ENCODE measurements around the gene ADGRV1. TPM values are rescaled to one million over a fixed set of nuclear protein-coding genes. Genes with fewer than 3 reads are reported as not detected.

ADGRV1 gene
- total RNA-seq, 1 experiment from 2014 or later, result 64.8 TPM

GRCh38 chr5:91024206-91024605, 465.6 kb downstream of the ADGRV1 start:
- Histone ChIP-seq H3T11ph (ENCODE audit: low read length) (no peak overlapping the region), H3K79me1 (ENCODE audit: insufficient read depth, low read depth, low read length, poor library complexity, severe bottlenecking) (no peaks in the 10 kb centered on the region), H2BK12ac (ENCODE audit: insufficient read length, low read depth, low read length) (no peak overlapping the region), H4K91ac (ENCODE audit: insufficient read length, low read depth, low read length) (no peak overlapping the region), H3K23me2 (ENCODE audit: insufficient read length, low read depth, low read length, poor library complexity, severe bottlenecking) (no peaks in the 10 kb centered on the region), H3K79me2 (ENCODE audit: insufficient read depth, low read length) (no peaks in the 10 kb centered on the region), H3K27ac (ENCODE audit: insufficient read length, low read depth, low read length) (no peak overlapping the region), H2BK15ac (ENCODE audit: low read depth, low read length) (no peak overlapping the region), H3K23ac (ENCODE audit: insufficient read length, low read depth, low read length) (peak overlapping the region; percentile 49), H2AK5ac (ENCODE audit: insufficient read length, low read length) (no peak overlapping the region), H2BK20ac (ENCODE audit: low read depth, low read length, poor library complexity, severe bottlenecking) (no peak overlapping the region), H2BK120ac (ENCODE audit: low read depth, low read length, poor library complexity, severe bottlenecking) (no peak overlapping the region), H3K27me3 (ENCODE audit: insufficient read depth, low read length) (no peaks in the 10 kb centered on the region), H3K18ac (ENCODE audit: insufficient read length, low read depth, low read length) (no peak overlapping the region), H2AFZ (ENCODE audit: low read length) (no peak overlapping the region), H3K4me1 (ENCODE audit: insufficient read depth, low read length) (no peaks in the 10 kb centered on the region; the same call in 1 of the 2 replicates), H3K4me2 (ENCODE audit: insufficient read depth, insufficient read length, low read length) (no peak overlapping the region), H4K8ac (replicated peaks; ENCODE audit: insufficient read length, low read depth, low read length) (no peak overlapping the region), H4K20me1 (ENCODE audit: control insufficient read depth, insufficient read depth, insufficient read length) (no peaks in the 10 kb centered on the region), H2BK5ac (ENCODE audit: insufficient read length, low read length) (no peak overlapping the region), H3K56ac (ENCODE audit: insufficient read length, low read depth, low read length) (no peak overlapping the region), H3K9me3 (ENCODE audit: control insufficient read depth, low read depth, low read length) (no peaks in the 10 kb centered on the region), H3K9ac (ENCODE audit: extremely low read depth, insufficient read length, low read length) (no peak overlapping the region), H3K4ac (ENCODE audit: low read depth, low read length) (no peak overlapping the region), H3K14ac (ENCODE audit: insufficient read depth, low read length) (no peak overlapping the region), H4K5ac (ENCODE audit: insufficient read length, low read depth, low read length) (no peak overlapping the region)
- Mint-ChIP-seq H3K27ac (no peak overlapping the region), H3K27me3 (ENCODE audit: low read depth) (no peaks in the 10 kb centered on the region), H3K9me3 (no peaks in the 10 kb centered on the region), H3K36me3 (ENCODE audit: insufficient read depth in 1 of 3, low read depth in 3 of 3) (no peaks in the 10 kb centered on the region), H3K4me1 (peaks cover 7 to 9% of the 10 kb centered on the region in 2 experiments), H3K4me3 (no peak overlapping the region)
- TF ChIP-seq CTCF (conservative IDR thresholded peaks at IDR 0.05), result no peak
- no peak for DNase-seq
- WGBS (ENCODE audit: extremely low coverage, insufficient read length, low lambda C conversion rate), result no CpG with 5 or more reads among the region's 2 CpGs

Measured in H9 (cell line).